Measurements from ENCODE around the gene USP46.
A peak's percentile ranks its signal among the peaks of the same experiment; 100 is the strongest.

USP46 gene

DNA sequence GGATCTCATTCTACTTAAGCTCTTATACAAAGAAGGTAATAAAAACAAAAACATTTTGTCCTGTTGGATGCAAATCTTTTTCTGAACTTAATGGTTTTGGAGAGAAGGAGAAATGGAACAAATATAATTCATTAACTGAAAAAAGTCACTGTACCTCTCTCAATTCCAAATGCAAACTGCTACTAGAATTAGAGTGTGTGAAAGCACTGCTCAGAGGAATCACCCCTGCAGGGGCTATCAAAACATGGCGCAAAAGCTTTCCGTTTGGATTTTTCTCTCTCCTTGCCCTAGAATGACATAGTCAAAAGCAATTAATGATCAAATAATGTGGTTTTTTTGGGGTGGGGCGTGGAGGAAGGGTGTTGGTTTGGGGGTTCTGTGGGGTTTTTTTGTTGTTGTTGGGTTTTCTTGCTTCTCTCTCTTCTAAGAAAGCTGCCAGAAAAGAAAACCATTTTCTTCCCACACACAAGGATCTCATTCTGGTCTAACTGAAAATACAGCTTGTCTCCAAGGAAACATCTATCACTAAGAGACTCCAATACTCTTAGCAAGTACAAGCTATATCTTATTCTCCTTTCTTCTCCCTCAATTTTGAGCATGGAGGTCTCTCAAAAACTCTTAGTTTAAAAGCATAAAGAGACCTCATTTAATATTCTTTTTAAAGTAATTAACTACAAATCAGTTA lies 41.6 kb downstream of the USP46 start:
- no peak for DNase-seq

DNA sequence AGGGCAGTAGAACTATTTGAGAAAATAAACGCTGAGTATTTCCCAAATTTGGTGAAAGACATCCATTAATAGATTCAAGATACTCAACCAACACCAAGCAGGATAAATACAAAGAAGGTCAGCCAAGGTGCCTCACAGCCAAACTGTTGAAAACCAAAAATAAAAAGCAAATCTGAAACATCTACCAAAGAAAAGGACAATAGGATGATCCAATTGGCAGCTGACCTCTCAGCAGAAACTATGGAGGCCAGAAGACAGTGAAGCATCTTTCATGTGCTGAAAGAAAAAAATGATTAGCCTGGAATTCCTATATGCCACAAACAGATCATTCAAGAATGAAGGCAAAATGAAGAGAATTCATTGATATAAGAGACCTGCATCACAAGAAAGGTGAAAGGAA lies 44.9 kb downstream of the USP46 start:
- DNase-seq = no peak

DNA sequence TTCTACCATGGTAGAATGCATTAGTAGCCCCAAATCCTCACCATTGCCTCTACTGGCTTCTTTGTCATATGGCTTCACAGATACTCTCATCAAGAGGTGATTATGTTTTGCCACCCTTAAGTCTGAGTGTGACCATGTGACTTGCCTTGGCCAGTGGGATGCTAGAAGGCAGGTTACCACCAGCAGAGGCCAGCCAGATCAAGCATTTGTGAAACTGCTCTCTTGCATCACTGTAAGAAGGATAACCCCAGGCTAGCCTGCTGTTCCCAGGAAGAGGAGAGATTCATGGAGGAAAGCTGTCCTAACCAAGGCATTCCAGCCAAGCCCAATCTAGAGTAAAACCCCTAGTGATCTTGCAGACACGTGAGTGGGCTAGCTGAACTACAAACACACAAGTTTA lies 46.8 kb downstream of the USP46 start:
- DNase-seq = no peak

DNA sequence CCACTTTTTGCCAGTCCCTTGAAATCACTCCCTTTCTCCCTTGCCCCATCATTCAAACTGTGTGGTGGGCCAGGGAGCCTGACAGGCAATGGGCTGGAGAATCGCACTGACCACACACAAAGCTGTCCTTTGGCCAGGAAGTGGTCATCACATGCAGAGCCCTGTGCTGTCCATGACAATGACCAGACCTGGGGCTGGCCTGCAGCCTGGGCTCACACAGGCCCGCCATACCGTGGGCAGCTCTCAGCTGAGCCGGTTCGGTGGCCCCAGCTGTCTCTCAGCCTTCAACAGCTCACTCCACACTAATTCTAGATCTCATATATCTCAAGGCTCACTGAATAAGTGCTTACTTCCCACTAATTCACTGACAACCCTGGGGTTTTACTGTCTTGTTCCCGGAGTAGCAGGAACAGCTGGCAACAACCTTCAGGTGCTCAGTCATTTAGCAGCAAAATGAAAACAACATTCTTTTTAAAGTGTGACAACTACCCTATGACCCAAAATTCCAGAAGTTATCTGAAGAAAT lies 48.0 kb downstream of the USP46 start:
- DNase-seq = no peak

DNA sequence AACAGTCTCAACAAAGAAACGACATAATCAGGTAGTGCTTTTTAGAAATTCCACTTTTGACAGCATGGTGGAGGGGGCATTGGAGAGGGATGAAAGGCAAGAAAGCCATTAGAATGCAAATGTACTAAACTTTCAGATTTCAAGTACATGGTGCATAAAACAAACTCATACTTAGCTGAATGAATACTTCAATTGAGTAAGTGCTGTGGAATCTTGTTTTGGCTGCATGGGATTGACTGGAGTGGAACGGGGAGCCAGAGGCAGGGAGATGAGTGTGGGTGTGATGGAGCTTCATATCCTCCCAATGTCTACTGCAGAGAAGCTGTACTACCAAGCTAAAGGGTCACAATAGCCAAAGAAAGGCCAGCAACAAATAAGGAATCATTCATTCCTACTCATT lies 52.4 kb downstream of the USP46 start:
- no peak for DNase-seq

DNA sequence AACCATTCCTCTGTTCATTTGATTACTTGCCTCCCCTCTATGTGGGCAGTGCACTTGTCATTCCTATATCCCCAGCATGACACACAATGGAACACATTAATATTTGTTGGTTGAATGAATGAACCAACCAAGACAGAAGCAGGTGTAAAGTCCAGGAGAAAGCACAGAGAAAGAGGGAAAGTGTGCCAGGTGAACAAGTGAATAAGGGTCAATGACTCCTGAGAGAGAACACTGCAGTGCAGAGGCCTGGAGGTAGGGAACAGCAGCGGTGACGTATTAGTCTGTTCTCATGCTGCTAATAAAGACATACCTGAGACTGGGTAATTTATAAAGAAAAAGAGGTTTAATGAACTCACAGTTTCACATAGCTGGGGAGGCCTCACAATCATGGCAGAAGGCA lies 53.1 kb downstream of the USP46 start:
- DNase-seq = no peak

DNA sequence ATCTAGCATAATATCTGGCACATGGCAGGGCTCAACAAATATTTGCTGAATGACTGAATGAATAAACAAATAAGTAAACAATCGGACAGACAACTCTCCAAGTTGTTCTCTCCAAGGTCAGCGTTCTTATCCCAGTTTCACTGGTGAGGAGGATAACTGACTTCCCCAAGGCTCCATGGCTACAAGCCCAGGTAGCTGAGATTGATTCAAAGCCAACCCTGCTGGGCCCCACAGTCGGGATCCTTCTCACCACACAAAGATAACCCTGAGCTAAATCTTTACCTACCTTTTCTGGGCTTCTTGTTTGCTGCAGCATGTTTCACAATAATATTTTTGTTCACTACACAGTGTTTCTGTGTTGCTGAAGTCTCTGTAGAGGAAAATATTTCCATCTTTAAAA lies 54.9 kb downstream of the USP46 start:
- no peak for DNase-seq

DNA sequence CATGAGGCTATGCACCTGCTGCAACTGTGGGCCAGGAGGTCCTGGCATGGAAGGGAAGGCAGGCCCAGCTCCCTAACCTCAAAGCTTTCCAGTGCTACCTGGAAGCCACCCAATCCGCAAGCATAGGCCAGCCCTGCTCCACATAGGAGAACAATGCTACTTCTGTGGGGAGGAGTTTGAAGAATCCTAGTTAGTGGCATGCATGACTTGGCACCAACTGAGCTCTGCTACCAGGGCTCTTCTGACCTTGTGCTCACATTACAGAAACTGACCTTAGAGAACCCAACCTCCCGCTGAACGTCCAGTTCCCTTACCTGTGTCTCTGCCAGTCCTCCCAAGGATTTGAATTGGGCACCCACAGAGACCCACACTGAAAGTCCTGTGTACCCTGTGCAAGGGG lies 58.8 kb downstream of the USP46 start:
- DNase-seq = no peak

DNA sequence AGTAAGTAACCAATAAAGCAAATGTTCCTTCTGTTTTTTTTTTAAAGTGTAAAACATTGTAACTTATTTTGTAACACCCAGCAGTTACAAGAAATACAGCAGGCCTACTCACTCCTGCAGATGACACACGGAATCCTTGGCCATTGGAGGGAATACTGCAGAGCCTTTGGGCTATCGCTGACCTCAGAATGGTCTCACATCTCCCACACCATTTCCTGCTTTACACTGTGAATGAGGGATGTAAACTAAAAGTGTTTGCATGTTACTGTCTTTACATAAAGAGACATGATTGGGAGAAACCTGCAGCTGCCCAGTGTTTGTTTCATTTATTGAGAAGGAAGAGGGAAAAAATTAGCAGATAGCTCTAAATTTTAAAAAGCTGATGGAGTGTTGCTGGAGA lies 64.1 kb downstream of the USP46 start:
- DNase-seq = no peak

DNA sequence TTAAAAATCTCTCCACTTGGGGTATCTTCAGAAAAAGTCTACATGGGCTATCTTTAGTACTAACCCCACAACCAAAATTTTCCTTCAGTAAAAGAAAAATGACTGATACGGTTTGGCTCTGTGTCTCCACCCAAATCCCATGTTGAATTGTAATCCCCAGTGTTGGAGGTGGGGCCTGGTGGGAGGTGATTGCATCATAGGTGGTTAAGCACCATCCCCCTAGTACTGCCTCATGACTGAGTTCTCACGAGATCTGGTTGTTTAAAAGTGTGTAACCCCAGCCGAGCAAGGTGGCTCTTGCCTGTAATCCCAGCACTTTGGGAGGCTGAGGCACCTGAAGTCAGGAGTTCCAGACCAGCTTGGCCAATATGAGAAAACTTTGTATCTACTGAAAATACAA lies 66.8 kb downstream of the USP46 start:
- DNase-seq = no peak

DNA sequence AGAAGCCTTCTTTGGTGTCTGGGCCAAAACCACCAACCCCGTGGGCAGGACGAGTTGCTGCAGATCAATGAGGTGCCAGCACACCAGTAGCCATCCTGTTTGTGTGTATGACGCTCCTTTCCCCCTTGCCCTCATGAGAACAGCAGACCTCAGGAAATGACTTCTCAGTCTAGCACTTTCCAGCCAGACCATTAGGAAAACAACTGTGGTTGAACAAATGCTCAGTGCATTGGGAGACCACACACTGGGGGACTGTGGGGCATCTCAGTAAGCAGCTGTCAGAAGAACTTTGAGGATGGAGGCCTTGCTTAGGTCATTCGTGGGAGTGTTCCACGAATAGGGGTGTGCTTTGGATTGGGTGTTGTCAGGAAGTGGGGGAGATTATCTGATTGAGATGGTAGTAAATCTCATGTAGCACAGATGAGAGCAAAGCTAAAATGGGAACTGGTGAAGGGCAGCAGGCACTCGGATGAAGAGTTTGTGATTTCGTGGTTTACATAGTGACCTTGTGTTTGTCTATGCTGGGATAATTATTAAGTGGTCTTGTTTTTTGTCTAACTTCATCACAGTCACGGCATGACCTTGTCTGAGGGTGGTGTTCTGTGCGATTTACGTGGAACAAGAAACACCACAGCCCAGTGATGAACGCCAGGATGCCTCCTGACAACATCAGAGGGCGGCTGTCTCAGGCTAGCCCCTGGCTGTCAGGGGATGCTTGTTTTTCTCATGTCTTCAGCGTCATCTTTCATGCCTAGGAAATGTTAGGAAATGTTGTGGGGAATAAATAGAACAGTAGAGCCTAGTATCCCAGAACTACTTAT lies 70.1 kb downstream of the USP46 start:
- peak; percentile 22 to 37 for DNase-seq

DNA sequence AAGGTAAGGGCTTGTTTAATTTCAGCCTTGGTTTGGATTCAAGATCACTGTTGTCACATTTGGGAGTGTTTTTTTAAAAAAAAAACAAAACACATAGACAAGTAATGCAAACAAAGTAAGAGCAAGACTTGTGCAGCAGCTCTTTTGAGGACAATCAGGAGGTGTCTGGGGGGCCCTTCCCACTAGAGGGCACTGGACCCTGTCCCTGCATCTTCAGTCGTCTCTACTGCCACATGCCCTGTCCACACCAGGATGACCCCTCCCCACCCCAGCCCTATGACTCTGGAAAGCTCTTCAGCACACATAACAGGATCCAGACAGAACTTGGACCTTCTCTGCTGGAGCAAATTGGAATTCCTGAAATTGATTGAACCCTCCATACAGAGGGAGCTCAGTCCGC lies 71.0 kb downstream of the USP46 start:
- DNase-seq = peak; percentile 27 to 32

DNA sequence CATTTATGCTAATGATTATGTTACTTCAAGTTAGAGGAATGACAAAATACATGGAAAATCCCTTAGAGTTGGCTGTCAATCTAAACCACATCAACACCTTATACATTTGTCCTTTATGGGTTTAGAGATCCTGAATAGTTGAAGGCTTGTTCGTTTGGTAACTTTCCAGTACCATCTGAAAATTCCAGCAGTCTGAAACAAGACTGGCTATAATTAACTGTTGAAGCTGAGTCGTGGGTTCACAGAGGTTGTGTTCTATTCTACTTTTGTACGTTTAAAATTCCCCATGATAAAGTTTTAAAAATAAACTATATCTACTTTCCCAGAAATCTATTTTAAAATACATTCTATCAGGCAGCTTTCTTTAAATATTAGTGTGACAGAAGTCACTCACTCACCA lies 73.0 kb downstream of the USP46 start:
- DNase-seq = no peak

DNA sequence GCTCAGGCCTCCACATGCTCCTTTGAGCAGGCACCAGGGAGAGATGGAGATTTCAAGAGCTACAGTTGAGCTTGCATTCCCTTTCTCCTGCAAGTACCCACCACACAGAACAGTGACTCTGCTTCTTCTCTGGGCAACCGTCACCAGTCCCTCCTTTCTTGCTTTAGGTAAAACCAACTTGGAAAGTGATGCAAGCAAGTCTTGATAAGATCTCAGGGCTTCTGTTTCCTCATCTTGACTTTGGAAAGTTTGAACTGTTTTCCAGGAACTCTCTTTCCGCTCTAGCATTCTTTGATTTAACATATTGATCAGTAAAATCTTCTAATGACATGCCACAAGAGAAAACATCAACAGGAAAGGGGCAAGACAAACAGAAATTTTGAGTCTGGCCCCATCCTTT lies 73.7 kb downstream of the USP46 start:
- no peak for DNase-seq

DNA sequence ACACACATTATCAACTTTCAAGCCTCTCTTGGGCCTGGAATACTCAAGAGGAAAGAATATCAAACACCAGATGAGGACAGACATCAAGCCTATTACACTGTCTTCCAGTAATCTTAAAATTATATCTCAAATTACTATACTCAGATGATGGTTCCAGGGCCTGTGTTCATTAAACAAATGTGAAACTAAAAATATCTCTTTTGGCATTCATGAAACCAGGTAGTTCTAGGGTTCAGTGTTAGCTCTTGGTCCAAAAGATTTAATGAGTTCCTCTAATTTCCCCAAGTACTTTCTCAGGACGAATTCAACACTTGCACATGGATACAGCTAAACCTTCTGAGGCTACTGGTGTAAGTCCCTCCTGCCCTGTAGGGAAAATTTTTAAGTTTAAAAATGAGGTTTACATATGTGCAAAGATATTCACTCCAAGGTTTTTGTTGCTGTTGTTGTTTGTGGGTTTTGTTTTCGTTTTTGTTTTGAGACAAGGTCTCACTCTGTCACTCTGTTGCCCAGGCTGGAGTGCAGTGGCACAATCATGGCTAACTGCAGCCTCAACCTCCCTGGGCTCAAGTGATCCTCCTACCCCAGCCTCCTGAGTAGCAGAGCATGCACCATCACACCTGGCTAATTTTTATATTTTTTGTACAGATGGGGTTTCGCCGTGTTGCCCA lies 79.4 kb downstream of the USP46 start:
- DNase-seq = no peak

DNA sequence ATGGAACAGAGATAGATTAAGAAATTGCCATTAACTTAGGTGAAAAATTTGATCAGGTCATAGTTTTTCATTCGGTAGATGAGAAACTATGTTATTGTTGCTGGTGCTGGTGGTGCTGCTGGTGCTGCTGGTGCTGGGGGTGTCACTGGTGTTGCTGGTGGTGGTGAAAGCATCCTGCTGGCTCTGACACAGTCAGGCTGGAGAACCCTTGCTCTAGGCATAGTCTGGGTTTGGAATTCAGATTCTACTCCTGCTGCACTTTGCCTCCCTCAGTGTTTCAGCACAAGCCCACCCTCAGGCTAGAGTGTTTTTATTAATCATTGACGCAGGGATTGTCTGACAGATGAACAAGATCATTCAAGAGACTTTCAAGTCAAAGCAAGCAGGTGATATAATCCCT lies 80.2 kb downstream of the USP46 start:
- no peak for DNase-seq

DNA sequence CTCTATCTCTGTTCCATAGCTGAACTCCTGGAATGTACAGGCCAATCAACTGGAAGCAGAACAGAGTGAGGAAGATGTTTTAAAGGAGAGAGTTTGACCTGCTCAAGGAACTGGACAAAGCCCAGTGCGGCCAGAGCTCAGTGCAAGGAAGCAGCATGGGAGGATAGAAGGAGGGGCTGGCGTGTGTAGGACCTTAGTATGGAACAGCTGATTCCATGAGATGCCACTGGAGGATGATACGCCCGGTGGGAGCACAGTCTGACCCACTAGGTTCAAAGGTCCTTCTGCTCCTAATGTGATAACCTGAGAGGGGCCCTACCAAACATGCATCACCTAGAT lies 81.5 kb downstream of the USP46 start:
- no peak for DNase-seq

DNA sequence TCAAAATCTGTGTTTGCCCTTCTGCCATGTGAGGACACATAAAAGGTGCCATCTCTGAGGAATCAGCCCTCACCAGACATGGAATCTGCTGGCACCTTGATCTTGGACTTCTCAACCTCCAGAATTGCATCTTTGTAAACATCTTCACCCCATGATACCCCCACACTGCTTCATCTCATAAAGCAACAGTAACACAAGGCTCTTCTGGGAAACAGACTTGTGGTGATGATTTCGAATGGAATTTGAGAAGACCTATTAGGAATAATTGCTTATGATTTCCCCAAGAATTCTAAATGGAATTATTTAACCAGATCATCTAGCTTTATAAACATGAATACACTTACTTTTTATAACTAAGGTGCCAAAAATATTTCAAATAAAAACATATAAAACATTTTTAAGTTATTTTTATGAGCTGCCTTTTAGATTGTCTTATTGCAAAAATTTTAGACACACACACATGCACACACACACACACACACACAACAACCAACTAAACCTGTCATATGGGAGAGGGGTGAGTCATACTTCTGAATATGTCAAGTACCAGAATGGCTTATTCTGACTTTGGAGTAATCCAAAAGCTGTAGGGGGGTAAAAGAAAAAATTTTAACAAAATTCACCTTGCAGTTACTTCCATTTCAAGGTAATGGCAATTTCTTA lies 82.0 kb downstream of the USP46 start:
- DNase-seq = no peak

DNA sequence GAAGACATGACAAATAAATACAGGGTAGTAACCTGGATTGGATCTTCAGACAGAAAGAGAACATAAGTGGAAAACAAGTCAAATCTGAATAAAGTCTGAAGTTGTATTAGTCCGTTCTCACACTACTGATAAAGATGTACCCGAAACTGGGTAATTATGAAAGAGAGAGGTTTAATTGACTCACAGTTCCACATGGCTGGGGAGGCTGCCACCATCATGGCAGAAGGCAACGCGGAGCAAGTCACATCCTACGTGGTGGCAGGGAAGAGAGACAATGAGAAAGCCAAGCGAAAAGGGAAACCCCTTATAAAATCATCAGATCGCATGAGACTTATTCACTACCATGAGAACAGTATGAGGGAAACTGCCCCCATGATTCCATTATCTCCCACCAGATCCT lies 82.8 kb downstream of the USP46 start:
- no peak for DNase-seq

DNA sequence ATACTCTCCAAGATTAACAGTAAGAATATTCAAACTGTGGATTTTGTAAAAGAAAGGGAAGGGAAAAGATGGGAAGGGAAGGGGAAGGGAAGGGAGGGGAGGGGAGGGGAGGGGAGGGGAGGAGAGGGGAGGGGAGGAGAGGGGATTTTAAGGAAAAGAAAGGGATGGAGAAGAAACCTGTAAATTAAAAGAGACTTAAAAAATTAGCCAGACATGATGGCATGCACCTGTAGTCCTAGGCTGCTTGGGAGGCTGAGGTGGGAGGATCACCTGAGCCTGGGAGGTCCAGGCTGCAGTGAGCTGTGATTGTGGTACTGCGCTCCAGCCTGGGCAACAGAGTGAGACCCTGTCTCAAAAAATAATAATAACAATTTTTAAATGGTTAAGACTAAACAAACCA lies 83.7 kb downstream of the USP46 start:
- no peak for DNase-seq

DNA sequence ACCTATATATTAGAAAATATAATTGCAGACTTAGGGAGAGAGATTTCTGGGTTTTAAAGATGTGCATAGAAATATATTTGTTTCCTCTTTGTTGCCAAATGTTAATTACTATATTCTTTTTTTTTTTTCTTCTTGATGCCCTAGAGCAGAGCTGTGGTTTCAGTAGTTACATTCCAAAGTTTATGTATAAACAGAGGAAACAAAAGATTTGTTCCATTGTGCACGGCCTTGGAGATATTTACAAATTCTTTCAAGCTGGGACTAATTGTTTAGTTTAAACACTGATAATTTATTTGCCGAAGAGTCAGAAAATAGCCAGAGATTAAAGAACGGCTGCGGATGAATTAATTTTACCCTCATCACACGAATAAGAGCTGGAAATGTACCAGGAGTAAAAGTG lies 85.1 kb downstream of the USP46 start:
- DNase-seq = no peak

DNA sequence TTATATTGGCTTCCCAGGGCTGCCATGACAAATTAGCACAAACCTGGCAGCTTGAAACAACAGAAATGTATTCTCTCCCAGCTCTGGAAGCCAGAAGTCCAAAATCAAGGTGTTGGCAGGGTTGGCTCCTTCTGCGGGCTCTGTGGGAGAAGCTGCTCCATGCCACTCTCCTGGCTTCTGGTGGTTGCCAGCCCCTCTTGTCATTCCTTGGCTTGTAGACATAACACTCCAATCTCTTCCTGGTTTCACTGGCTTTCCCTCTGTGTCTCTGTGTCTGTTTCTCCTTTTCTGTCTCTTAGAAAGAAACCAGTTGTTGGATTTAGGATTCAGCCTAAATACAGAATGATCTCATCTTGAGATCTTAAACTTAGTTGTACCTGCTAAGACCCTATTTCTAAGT lies 85.5 kb downstream of the USP46 start:
- DNase-seq = no peak

DNA sequence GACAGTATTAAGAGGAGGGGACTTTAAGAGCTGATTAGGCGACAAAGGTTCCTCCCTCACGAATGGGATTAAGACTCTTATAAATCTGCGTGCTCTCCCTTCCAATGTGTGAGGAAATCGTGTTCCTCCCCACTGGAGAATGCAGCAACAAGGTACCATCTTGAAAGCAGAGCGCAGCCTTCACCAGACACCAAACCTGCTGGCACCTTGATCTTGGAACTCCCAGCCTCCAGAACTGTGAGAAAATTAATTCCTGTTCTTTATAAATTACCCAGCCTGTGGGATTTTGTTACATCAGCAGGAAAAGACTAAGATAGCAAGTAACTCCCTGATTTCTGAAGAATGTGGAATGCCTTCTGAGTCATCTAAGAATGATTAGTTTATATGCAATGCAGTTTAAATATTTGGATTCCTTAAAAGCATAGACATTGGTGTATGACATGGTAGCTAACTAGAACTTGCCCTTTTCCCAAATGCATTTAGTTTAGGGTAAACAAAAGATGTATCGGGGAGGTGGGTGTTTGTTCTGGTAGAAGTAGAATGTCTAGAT lies 86.1 kb downstream of the USP46 start:
- DNase-seq = no peak
